ENCODE measurements around the gene SORBS2. TPM values are rescaled to one million over a fixed set of nuclear protein-coding genes. Genes with fewer than 3 reads are reported as not detected.

The SORBS2 gene
- total and polyA plus RNA-seq, 2 experiments from 2014 or later: 0.32 to 1.5 TPM

- TF ChIP-seq EZH2 (IDR thresholded peaks at IDR 0.05; ENCODE audit: insufficient read depth, poor library complexity, severe bottlenecking) (no peak), EZH2phosphoT487 (IDR thresholded peaks at IDR 0.05; ENCODE audit: insufficient read depth, low read depth) (no peak)
- Histone ChIP-seq H3K9ac (no peak overlapping the region), H3K4me3 (no peak overlapping the region), H3K4me2 (ENCODE audit: unreplicated experiment) (no peak overlapping the region), H3K36me3 (ENCODE audit: low read depth) (no peaks in the 10 kb centered on the region), H3K9me3 (ENCODE audit: low read depth) (no peaks in the 10 kb centered on the region), H3K27ac (no peak overlapping the region), H3K9me2 (ENCODE audit: insufficient read depth) (no peaks in the 10 kb centered on the region), H3K27me3 (replicated peaks; ENCODE audit: insufficient read depth) (peaks cover 13% of the 10 kb centered on the region), H2AFZ (no peak overlapping the region), H4K20me1 (ENCODE audit: insufficient read depth) (no peaks in the 10 kb centered on the region), H3K79me2 (ENCODE audit: insufficient read depth) (no peaks in the 10 kb centered on the region), H3K4me1 (ENCODE audit: insufficient read depth) (no peaks in the 10 kb centered on the region), H3F3A (ENCODE audit: insufficient read depth) (0 out of 2 replicates have a peak, but pooled peaks cover 10% of the 10 kb centered on the region)
- 57 to 67% methylated on average over 8 of the region's 8 CpGs for WGBS, 2 experiments (ENCODE audit: low coverage in 1 of 2, low lambda C conversion rate in 2 of 2, missing lambda C conversion rate in 2 of 2)
- peak; percentile 11 for DNase-seq
- in situ Hi-C loops (cut with MboI): no loop called here
Measured at GRCh38 chr4:185742766-185743165, 69.2 kb downstream of the SORBS2 start.

- H3K27me3 ChIP-seq (replicated peaks; ENCODE audit: insufficient read depth): peaks cover 13% of the 10 kb centered on the region
- H3K36me3 ChIP-seq (ENCODE audit: low read depth): no peaks in the 10 kb centered on the region
- no peaks in the 10 kb centered on the region for H4K20me1 ChIP-seq (ENCODE audit: insufficient read depth)
- no peaks in the 10 kb centered on the region for H3K9me2 ChIP-seq (ENCODE audit: insufficient read depth)
- H3K79me2 ChIP-seq (ENCODE audit: insufficient read depth): no peaks in the 10 kb centered on the region
- DNase-seq: no peak
- in situ Hi-C loops (cut with MboI): no loop called here
- H2AFZ ChIP-seq: no peak overlapping the region
- TF ChIP-seq EZH2 (IDR thresholded peaks at IDR 0.05; ENCODE audit: insufficient read depth, poor library complexity, severe bottlenecking) (no peak), EZH2phosphoT487 (IDR thresholded peaks at IDR 0.05; ENCODE audit: insufficient read depth, low read depth) (no peak)
- no peak overlapping the region for H3K4me3 ChIP-seq
- H3F3A ChIP-seq (ENCODE audit: insufficient read depth): 0 out of 2 replicates have a peak, but pooled peaks cover 10% of the 10 kb centered on the region
- no peak overlapping the region for H3K9ac ChIP-seq
- WGBS, 2 experiments (ENCODE audit: low coverage in 1 of 2, low lambda C conversion rate in 2 of 2, missing lambda C conversion rate in 2 of 2): 62 to 65% methylated on average over 6 of the region's 6 CpGs
- no peaks in the 10 kb centered on the region for H3K9me3 ChIP-seq (ENCODE audit: low read depth)
- H3K4me2 ChIP-seq (ENCODE audit: unreplicated experiment): no peak overlapping the region
- H3K4me1 ChIP-seq (ENCODE audit: insufficient read depth): no peaks in the 10 kb centered on the region
- H3K27ac ChIP-seq: no peak overlapping the region
Measured at GRCh38 chr4:185741795-185742194, 70.2 kb downstream of the SORBS2 start.

GRCh38 chr4:185740471-185740873, 71.5 kb downstream of the SORBS2 start:
- Histone ChIP-seq H3K27me3 (replicated peaks; ENCODE audit: insufficient read depth) (peaks cover 8% of the 10 kb centered on the region), H3F3A (ENCODE audit: insufficient read depth) (0 out of 2 replicates have a peak, but pooled peaks cover 10% of the 10 kb centered on the region), H3K36me3 (ENCODE audit: low read depth) (no peaks in the 10 kb centered on the region), H3K4me1 (ENCODE audit: insufficient read depth) (no peaks in the 10 kb centered on the region), H3K9me3 (ENCODE audit: low read depth) (no peaks in the 10 kb centered on the region), H2AFZ (no peak overlapping the region), H3K9me2 (ENCODE audit: insufficient read depth) (no peaks in the 10 kb centered on the region), H3K79me2 (ENCODE audit: insufficient read depth) (no peaks in the 10 kb centered on the region), H4K20me1 (ENCODE audit: insufficient read depth) (no peaks in the 10 kb centered on the region), H3K4me3 (no peak overlapping the region), H3K9ac (no peak overlapping the region), H3K27ac (no peak overlapping the region), H3K4me2 (ENCODE audit: unreplicated experiment) (no peak overlapping the region)
- in situ Hi-C loops (cut with MboI): no loop called here
- TF ChIP-seq EZH2 (IDR thresholded peaks at IDR 0.05; ENCODE audit: insufficient read depth, poor library complexity, severe bottlenecking): no peak
- no peak for TF ChIP-seq EZH2phosphoT487 (IDR thresholded peaks at IDR 0.05; ENCODE audit: insufficient read depth, low read depth)
- DNase-seq: no peak
- 73 to 77% methylated on average over 4 of the region's 4 CpGs for WGBS, 2 experiments (ENCODE audit: low coverage in 1 of 2, low lambda C conversion rate in 2 of 2, missing lambda C conversion rate in 2 of 2)

GRCh38 chr4:185738820-185739219, 73.2 kb downstream of the SORBS2 start:
- Histone ChIP-seq H2AFZ (no peak overlapping the region), H3K27me3 (replicated peaks; ENCODE audit: insufficient read depth) (peaks cover under 1% of the 10 kb centered on the region; the same call in 1 of the 2 replicates), H3K9me3 (ENCODE audit: low read depth) (no peaks in the 10 kb centered on the region), H3K36me3 (ENCODE audit: low read depth) (no peaks in the 10 kb centered on the region), H3K4me1 (ENCODE audit: insufficient read depth) (no peaks in the 10 kb centered on the region), H3K4me3 (no peak overlapping the region), H3K9me2 (ENCODE audit: insufficient read depth) (no peaks in the 10 kb centered on the region), H3K79me2 (ENCODE audit: insufficient read depth) (no peaks in the 10 kb centered on the region), H3K9ac (no peak overlapping the region), H4K20me1 (ENCODE audit: insufficient read depth) (no peaks in the 10 kb centered on the region), H3K4me2 (ENCODE audit: unreplicated experiment) (peak overlapping the region; percentile 81), H3F3A (ENCODE audit: insufficient read depth) (0 out of 2 replicates have a peak, but pooled peaks cover 10% of the 10 kb centered on the region), H3K27ac (no peak overlapping the region)
- no peak for TF ChIP-seq EZH2phosphoT487 (IDR thresholded peaks at IDR 0.05; ENCODE audit: insufficient read depth, low read depth)
- no peak for TF ChIP-seq EZH2 (IDR thresholded peaks at IDR 0.05; ENCODE audit: insufficient read depth, poor library complexity, severe bottlenecking)
- no peak for DNase-seq
- in situ Hi-C loops (cut with MboI): no loop called here

All from GM23248 (cell line).